Stimulated activated CD8-positive, alpha-beta memory T cell treated with anti-CD3 and anti-CD28 coated beads, Interleukin-12 subunit alpha, Interleukin-12 subunit beta, amount 100 ng/mL, for 24 hours (primary cell): ENCODE data around the gene SELENOP.
"Not testable (repeated sequence)": the region's sequence is repeated elsewhere in the genome, so short reads cannot be mapped to it uniquely, and the experiment has no call there.

Experiments
- DNase-seq: peaks from one replicate; pipeline ENCODE4 v3.0.0-alpha.2; 2020; ENCODE audit errors: extremely low read depth

SELENOP gene

GRCh38 chr5:42811591-42812446 is at the start of gene SELENOP:
Gene SELENOP (minus strand): TSS chr5:42811892. CDS start chr5:42808353, 3,539 bp downstream.
- DNase-seq, result no peak

GRCh38 chr5:42858687-42859086 is 47.0 kb upstream of the SELENOP start:
- no peak for DNase-seq

GRCh38 chr5:42858031-42858643 is 46.4 kb upstream of the SELENOP start:
- DNase-seq, result no peak

- DNase-seq, result no peak
Observed at GRCh38 chr5:42855811-42856210, 44.1 kb upstream of the SELENOP start.

- no peak for DNase-seq
Observed at GRCh38 chr5:42855386-42855785, 43.7 kb upstream of the SELENOP start.

GRCh38 chr5:42854795-42855194 is 43.1 kb upstream of the SELENOP start:
- no peak for DNase-seq

- no peak for DNase-seq
Observed at GRCh38 chr5:42852826-42853225, 41.1 kb upstream of the SELENOP start.

GRCh38 chr5:42851481-42851880 is 39.8 kb upstream of the SELENOP start:
- no peak for DNase-seq

GRCh38 chr5:42848545-42848944 is 36.9 kb upstream of the SELENOP start:
- no peak for DNase-seq

- not testable (repeated sequence) for DNase-seq
Observed at GRCh38 chr5:42844408-42844807, 32.7 kb upstream of the SELENOP start.

- DNase-seq, result no peak
Observed at GRCh38 chr5:42843675-42844292, 32.1 kb upstream of the SELENOP start.

- no peak for DNase-seq
Observed at GRCh38 chr5:42842921-42843641, 31.4 kb upstream of the SELENOP start.

GRCh38 chr5:42840842-42841567 is 29.3 kb upstream of the SELENOP start:
- DNase-seq, result no peak

GRCh38 chr5:42840269-42840668 is 28.6 kb upstream of the SELENOP start:
- DNase-seq, result no peak

- no peak for DNase-seq
Observed at GRCh38 chr5:42839196-42839595, 27.5 kb upstream of the SELENOP start.

GRCh38 chr5:42837601-42838000 is 25.9 kb upstream of the SELENOP start:
- DNase-seq, result no peak

GRCh38 chr5:42836070-42836769 is 24.5 kb upstream of the SELENOP start:
- DNase-seq, result no peak

- DNase-seq, result no peak
Observed at GRCh38 chr5:42832060-42832459, 20.4 kb upstream of the SELENOP start.

GRCh38 chr5:42830924-42831323 is 19.2 kb upstream of the SELENOP start:
- DNase-seq, result no peak

GRCh38 chr5:42828671-42829070 is 17.0 kb upstream of the SELENOP start:
- DNase-seq, result no peak
